Measurements from ENCODE around the gene MFNG.

- no peak for TF ChIP-seq CTCF (conservative IDR thresholded peaks at IDR 0.05; ENCODE audit: low read length)
- TF ChIP-seq EZH2phosphoT487 (IDR thresholded peaks at IDR 0.05; ENCODE audit: borderline replicate concordance) = no peak
These were observed 55.2 kb downstream of the MFNG start for GRCh38 chr22:37430941-37431340.

Data from Loucy (cell line).